GM21360 (cell line): ENCODE data around the gene SH3TC1.

Experiments used
- ATAC-seq: cut with Tn5 transposase; IDR thresholded peaks from one replicate; pipeline ENCODE4 v1.9.1; 2021; ENCODE audit warnings: mild to moderate bottlenecking, moderate library complexity; ENCODE audit not compliant: unreplicated experiment

The SH3TC1 gene

DNA sequence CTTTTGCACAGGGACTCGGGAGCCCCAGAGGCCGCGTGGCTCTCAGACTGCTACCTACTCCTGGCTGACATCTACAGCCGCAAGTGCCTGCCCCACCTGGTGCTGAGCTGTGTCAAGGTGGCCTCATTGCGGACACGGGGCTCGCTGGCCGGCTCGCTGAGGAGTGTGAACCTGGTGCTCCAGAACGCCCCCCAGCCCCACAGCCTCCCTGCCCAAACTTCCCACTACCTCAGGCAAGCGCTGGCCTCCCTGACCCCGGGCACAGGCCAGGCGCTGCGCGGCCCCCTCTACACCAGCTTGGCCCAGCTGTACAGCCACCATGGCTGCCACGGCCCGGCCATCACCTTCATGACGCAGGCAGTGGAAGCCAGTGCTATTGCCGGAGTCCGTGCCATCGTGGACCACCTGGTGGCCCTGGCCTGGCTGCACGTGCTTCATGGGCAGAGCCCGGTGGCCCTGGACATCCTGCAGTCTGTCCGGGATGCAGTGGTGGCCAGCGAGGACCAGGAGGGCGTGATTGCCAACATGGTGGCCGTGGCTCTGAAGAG is 28.8 kb downstream of the SH3TC1 start:
- ATAC-seq: no peak

DNA sequence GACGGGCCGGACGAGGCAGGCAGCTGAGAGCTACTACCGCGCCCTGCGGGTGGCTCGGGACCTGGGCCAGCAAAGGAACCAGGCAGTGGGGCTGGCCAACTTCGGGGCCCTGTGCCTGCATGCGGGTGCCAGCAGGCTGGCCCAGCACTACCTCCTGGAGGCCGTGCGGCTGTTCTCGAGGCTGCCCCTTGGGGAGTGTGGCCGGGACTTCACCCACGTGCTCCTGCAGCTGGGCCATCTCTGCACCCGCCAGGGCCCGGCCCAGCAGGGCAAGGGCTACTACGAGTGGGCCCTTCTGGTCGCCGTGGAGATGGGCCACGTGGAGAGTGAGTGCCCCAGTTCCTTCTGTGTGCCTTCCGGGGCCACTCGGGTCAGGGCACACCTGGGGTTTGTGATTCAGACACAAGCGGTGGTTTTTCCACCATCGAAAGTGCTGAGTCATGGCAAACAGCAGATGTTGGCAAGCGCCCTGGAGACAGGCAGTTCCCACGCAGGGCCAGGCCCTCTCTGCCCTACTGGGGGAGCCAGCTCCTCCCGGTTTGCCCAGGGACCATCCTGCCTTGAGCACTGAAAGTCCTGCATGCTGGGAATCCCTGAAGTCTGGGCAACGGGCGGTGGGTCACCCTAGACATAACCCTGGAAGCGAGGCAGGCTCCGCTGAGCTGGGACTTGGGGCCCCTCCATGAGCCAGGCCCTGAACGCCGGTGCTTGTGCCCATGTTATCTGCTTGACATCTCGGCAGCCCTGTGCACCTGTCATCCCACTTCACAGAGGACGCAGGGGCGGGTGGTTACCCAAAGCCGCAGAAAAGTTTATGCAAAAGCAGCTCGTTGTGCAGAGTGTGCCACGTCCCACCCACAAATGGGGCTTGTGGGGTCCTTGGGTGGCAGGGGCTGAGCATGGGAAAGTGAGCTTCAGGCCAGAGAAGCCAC is 29.5 kb downstream of the SH3TC1 start:
- peak; percentile 63 for ATAC-seq

DNA sequence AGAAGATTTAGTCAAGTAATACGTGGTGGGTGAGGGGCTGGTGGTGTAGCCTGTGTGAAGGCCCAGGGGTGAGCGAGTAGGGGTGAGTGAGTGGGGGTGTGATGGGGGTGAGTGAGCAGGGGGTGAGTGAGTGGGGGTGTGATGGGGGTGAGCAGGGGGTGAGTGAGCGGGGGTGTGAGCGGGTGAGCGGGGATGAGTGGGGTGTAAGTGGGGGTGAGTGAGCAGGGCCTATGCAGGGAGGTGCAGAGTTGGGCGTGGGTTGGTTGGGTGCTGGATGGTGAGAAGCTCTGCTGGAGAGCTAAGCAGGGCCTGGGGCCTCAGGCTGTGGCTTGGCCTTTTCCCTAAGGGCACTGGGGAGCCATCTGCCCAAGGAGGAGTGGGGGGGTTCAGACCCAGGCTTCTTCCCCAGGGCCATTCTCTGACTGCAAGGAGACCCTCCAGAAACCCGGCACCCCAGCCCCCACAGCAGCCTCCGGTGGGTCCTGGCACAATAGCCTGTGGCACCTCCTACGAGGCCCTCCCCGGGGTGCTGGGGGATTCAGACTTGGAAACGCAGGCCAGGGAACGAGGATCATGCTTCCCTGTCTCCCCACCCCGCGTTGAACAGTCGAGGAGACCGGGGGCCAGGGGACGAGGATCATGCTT is 30.4 kb downstream of the SH3TC1 start:
- no peak for ATAC-seq

DNA sequence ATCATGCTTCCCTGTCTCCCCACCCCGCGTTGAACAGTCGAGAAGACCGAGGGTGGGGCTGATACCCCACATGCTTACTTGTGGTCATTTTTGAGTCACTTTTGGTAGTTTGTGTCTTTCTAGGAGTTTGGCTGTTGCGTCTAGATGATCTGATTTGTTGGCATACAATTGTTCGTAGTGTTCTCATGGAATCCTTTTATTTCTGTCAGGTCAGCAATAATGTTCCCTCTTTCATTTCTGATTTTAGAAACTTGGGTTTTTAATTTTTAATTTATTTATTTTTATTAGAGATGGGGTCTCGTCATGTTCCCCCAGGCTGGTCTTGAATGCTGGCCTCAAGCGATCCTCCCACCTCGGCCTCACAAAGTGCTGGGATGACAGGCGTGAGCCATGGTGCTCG is 30.9 kb downstream of the SH3TC1 start:
- no peak for ATAC-seq

DNA sequence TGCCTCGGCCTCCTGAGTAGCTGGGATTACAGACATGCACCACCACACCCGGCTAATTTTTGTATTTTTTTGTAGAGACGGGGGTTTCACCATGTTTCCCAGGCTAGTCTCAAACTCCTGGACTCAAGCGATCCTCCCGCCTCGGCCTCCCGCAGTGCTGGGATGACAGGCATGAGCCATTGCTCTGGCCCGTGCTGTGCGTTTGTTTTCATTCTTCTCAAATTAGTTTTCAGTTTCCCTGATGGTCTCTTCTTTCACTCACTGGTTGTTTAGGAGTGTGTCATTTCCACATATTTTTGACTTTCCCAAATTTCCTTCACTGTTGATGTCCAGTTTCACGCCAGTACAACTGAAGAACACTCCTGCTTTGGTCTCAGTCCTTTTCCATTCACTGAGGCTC is 31.8 kb downstream of the SH3TC1 start:
- ATAC-seq: no peak

DNA sequence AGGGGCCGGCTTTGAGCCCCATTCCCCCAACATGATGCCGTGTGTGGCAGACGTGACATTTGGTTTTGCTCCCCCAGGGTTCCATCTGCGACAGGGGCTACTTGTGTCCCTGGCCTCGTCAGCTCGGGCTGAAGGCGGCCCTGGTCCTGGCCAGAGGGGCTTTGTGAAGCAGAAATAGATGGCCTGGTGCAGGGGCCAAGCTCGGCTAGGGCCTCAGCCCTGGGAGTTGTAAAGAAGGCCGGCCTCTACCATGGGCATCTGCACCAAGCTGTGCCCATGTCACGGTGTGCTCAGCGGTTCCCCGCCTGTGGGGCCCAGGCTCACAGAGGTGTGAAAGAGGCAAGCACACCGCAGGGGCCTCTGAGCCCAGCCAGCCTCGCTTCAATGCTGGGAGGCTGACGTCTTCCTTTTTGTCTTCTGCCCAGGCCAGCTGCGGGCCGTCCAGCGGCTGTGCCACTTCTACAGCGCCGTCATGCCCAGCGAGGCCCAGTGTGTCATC is 32.5 kb downstream of the SH3TC1 start:
- no peak for ATAC-seq

DNA sequence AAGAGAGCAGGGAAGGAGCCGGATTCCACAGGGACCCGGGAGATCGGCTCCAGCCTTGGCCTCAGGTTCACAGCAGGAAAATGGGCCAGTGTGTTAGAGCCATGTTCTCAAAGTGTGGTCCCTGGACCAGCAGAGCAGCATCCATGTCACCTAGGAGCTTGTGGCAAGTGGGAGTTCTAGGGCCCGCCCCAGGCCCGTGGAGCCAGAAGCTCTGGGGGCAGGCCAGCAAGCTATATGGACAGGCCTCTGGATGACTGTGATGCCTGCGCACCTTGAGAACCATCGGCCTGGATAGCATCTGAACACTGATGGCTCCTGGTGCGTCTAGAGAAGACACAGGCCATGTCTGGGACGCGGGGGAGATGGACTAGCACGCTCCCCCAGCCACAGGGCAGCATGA is 33.7 kb downstream of the SH3TC1 start:
- ATAC-seq: no peak

DNA sequence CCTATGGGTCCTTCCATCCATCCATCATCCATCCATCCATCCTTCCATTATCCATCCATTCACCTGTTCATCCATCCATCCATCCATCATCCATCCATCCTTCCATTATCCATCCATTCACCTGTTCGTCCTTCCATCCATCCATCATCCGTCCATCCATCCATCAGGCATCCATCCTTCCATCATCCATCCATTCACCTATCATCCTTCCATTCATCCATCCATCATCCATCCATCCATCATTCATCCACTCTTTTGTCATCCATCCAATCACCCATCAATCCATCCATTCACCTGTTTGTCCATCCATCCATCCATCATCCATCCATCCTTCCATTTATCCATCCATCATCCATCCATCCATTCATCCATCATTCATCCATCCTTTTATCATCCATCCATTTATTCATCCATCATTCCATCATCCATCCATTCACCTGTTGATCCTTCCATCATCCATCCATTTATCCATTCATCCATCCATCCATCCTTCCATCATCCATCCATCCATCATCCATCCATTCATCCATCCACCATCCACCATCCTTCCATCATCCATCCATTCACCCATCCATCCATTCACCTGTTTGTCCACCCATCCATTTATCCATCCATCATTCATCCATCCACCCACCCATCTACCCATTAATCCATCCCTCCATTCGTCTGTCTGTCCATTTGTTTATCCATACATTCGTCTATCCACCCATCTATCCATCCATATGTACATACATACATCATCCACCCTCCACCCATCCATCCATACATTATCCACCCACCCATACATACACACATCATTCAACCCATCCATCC is 34.8 kb downstream of the SH3TC1 start:
- no peak for ATAC-seq

DNA sequence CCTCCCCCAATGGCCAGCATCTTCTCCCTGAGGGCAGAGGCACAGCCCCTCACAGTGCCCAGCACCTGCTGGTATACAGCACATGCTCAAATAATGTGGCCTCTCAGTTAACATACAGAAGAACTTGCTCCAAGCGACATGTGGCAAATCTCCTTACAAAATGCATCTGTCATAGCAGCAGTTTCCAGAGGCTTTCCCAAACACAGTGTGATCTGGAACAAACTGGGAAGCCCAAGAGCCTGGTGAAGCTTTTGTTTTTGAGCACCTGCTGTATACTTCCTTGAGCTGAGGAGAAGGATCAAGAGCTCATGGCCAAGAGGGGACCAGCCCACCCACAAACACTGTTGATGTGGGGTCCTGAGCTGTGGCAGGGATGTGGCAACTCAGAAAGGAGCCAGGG is 35.6 kb downstream of the SH3TC1 start:
- no peak for ATAC-seq

DNA sequence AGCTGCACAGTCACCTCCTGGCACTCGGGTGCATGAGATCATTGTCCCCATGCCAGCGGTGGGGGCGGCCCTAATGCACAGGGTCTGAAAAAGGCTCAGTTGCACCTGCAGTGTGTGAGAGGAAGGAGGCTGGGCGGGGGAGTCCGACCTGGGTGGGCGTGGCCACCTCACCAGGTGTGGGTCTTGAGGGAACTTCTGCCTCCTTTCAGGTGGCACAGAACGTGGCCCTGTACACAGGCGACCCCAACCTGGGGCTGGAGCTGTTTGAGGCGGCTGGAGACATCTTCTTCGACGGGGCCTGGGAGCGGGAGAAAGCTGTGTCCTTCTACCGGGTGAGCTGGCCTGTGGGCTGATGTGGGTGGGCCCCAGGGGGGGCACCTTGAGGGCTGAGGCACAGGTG is 36.1 kb downstream of the SH3TC1 start:
- no peak for ATAC-seq

DNA sequence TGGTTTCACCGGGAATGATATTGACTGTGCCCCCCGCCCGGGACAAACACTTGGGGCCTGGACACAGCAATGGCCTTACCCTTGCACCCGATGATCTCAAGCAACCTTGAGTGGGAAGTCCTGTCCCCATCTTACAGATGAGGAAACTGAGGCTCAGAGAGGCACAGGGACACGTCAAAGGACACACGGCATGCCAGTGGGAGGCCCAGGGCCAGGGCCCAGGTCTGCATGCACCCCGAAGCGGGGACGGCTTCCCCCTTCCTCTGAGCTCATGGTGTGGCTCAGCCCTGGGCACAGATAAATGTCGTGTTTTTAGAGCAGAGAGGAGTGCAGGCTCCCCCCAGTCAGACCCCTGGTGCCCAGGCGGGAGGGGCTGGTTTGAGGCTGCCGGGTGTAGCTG is 36.6 kb downstream of the SH3TC1 start:
- no peak for ATAC-seq

DNA sequence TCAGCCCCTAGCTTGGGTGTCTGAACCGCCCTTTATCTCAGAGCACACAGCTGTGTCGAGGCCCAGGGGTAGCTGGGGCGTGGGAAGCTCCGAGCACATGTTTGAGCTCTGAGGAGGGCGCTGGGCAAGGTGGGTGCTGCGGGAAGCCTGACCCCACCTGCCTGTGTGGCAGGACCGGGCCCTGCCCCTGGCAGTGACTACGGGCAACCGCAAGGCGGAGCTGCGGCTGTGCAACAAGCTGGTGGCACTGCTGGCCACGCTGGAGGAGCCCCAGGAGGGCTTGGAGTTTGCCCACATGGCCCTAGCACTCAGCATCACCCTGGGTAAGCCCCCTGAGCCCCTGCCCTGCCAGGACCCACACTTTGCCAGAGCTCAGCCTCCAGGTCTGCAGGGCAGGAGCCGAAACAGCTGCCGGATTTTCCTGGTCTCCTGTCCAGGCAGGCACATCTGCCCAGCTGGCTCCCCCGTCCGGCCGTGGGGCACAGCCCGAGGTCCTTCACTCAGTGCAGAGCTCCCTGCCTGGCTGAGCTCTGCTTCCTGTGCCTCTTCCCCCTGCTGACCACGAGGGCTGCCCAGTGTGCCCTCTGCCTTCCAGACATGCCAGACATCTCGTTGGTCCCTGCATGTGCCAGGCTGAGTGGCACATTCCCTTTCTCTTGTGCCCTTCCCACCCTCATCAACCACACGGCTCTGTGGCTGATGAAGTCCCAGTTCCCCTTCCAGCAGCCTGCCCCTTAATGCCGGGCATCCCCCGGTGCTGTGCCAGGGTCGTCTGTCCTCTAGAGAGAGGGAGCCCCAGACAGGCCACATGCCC is 37.2 kb downstream of the SH3TC1 start:
- no peak for ATAC-seq

DNA sequence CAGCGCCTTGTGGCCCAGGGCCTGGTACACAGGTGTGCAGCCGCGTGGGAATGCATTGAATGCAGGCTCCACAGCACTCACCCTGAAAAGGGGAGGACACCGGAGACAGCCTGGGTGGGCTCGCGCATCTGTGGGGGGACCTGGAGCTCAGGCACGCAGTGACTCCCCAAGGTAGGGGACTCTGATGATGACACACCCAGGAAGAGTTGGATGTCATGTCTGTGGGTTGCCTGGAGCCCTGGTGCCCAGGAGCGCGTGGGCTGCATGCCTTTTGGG is 37.8 kb downstream of the SH3TC1 start:
- no peak for ATAC-seq

DNA sequence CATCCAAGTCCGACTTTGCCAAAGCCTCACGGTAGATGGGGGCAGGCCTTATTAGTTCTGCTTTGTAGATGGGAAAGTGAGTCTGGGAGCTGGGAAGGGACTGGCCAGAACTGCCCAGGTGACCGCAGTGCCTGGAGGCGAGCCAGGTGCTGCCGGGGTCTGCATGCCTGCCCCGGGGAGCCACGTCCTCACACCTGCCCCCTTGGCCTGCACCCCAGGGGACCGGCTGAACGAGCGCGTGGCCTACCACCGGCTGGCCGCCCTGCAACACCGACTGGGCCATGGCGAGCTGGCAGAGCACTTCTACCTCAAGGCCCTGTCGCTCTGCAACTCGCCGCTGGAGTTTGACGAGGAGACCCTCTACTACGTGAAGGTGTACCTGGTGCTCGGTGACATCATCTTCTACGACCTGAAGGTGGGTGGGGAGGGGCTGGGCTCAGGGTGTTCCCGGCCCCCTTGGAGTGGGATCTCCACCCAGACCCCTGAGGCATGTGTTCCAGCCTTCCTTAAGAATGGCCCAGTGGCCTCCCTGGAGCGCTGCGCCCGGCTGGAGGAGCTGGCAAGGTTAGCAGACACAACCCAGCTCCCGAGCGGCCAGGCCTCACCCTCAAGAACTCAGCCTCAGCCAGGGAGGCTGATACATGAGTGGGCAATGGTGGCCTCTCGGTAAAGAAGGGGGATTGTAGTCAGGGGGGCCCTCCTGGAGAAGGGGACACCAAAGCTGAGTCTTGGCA is 38.3 kb downstream of the SH3TC1 start:
- ATAC-seq: no peak

DNA sequence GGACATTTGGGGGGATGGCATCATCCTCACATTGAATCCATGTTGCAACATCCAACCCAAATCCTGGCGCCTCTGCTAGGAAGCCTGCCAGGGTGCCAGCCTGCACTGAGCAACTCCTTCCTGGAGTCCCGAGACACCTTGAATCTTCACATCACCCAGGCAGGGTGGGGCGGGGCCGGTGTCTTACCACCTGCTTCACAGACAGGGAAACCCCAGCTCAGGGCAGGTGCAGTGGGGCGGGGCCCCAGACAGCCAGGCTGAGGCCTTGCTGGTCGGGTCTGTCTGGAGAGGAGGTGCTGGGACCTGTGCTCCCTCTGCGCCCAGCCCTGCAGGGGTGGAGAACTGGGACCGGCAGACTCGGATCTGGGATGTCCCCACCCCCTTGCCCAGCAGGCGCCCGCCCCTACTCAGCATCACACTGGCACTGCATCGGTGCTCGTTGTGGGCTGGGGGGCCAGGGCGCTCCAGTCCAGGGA is 39.0 kb downstream of the SH3TC1 start:
- ATAC-seq: no peak

DNA sequence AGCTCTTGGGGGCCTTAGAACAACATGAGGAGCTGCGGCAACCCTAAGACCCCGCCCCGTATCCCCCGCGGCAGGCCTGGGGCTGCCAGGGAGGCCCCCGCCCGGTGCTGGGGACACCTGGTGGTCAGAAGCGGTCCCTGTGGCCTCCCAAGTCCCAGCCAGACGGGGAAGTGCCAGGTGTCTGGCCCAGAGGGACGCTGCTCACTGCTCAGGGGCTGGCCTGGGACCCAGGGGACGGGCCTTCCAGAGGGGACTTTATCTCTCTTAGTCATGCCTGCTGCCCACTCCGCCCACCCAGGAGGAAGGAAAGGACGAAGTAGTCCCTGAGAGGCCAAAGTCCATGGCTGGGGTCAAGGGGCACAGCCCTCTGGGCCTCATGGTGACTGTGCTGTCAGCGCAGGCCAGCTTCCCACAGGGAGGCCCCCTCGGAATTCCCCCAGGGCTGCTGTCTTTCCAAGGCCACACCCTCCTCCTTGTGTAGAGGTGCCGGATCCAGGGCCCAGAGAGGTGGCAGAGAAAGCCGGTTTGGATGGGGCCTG is 39.5 kb downstream of the SH3TC1 start:
- no peak for ATAC-seq

DNA sequence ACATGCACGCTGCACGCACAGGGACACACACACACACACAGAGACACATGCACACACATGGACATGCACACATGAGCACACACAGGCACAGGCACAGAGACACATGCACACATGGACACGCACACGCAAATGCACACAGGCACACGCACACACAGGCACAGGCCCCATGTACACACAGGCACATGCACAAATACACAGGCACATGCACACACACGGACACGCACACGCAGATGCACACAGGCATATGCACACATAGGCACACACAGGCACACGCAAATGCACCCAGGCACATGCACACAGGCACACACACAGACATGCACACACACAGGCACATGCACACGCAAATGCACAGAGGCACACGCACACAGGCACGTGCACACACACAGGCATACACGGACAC is 40.1 kb downstream of the SH3TC1 start:
- ATAC-seq: no peak

DNA sequence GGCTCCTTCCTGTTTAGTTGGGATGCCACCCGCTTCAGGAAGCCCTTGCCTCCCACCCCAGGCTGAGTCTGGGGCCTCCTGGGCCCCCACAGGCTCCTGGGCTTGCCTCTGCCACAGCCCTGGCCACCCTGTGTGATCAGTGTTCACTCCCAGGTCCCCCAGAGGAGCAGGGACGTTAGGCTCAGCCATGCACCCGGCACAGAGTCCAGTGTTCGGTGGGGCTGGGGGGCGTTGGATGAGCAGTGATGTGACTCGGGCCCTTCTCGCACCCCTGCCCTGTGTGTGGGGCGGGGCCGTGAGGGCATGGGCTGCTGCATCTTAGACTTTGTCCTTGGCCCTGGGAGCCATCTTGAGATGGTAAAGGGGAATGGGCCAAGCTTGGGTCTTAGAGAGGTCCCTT is 40.6 kb downstream of the SH3TC1 start:
- no peak for ATAC-seq
